ENCODE results near the gene CRYGA. TPM values are rescaled to one million over a fixed set of nuclear protein-coding genes. Genes with fewer than 3 reads are reported as not detected.

The CRYGA gene
- total and polyA plus RNA-seq, 12 donors = not detected

DNA sequence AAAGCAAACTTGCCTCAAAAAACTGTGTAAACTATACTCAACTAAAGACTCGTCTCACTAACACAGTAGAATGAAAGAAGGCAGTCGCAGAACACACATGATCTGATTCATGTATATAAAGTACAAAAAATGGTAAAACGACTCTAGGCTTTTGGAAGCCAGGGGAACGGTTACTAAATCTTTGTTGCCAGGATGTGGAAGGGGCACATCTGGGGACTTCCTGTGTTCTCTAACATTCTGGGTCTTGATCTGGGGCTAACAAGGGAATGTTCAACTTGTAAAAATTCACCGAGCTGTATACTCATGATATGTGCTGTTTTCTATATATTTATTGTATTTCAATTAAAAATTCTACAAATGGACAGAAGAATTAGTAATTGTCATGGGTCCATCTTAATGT, 40.8 kb upstream of the CRYGA start:
- WGBS, 2 donors = 66 to 74% methylated on average over 5 of the region's 5 CpGs
- ATAC-seq = no peak
- Histone ChIP-seq H3K9me3 (no peaks in the 10 kb centered on the region), H3K4me1 (no peaks in the 10 kb centered on the region), H3K27me3 (peaks cover 0 to 17% (median 0%) of the 10 kb centered on the region in 7 donors), H3K36me3 (no peaks in the 10 kb centered on the region), H3K4me3 (no peak overlapping the region), H3K27ac (no peak overlapping the region)
- TF ChIP-seq CTCF (IDR thresholded peaks at IDR 0.05) = no peak
- DNase-seq = no peak
- intact Hi-C loops (cut with DNase I) = no loop called here

- no peak for TF ChIP-seq CTCF (IDR thresholded peaks at IDR 0.05)
- H3K27me3 ChIP-seq = peaks cover 0 to 6% (median 0%) of the 10 kb centered on the region in 7 donors
- DNase-seq (no peak), ATAC-seq (no peak)
- H3K9me3 ChIP-seq = no peaks in the 10 kb centered on the region
- no peaks in the 10 kb centered on the region for H3K4me1 ChIP-seq
- no peak overlapping the region for H3K4me3 ChIP-seq
- WGBS, 2 donors = 79 to 83% methylated on average over 3 of the region's 3 CpGs
- intact Hi-C loops (cut with DNase I) = no loop called here
- H3K36me3 ChIP-seq = no peaks in the 10 kb centered on the region
- no peak overlapping the region for H3K27ac ChIP-seq
Measured at GRCh38 chr2:208195531-208195930, 32.1 kb upstream of the CRYGA start.

DNA sequence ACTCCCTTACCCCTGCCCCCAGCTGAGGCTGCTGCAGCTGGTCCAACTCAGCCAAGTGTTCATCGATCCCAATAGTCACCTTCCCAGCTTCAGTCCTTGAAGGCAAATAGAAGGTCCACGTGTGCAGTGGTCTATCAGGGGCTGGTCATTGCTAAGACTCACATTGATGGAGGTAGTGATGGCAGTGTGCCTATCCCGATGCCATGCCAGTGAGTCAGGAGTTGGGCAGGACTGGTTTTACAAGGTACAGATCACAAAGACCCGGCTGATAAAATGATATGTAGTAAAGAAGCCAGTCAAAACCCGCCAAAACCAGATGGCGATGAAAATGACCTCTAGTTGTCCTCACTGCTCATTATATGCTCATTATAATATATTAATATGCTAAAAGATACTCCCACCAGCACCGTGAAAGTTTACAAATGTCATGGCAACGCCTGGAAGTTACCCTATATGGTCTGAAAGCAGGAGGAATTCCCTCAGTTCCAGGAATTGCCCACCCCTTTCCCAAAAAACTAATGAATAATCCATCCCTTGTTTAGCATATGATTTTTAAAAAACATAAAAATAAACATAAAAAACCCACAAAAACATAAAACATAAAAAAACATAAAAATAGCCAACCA, 29.3 kb upstream of the CRYGA start:
- ATAC-seq = no peak
- Histone ChIP-seq H3K4me3 (no peak overlapping the region), H3K9me3 (no peaks in the 10 kb centered on the region), H3K36me3 (no peaks in the 10 kb centered on the region), H3K27ac (no peak overlapping the region), H3K4me1 (no peaks in the 10 kb centered on the region), H3K27me3 (peaks cover 0 to 16% (median 0%) of the 10 kb centered on the region in 7 donors)
- TF ChIP-seq CTCF (IDR thresholded peaks at IDR 0.05) = no peak
- 90 to 91% methylated on average over 8 of the region's 8 CpGs for WGBS, 2 donors
- intact Hi-C loops (cut with DNase I) = no loop called here
- DNase-seq = no peak

DNA sequence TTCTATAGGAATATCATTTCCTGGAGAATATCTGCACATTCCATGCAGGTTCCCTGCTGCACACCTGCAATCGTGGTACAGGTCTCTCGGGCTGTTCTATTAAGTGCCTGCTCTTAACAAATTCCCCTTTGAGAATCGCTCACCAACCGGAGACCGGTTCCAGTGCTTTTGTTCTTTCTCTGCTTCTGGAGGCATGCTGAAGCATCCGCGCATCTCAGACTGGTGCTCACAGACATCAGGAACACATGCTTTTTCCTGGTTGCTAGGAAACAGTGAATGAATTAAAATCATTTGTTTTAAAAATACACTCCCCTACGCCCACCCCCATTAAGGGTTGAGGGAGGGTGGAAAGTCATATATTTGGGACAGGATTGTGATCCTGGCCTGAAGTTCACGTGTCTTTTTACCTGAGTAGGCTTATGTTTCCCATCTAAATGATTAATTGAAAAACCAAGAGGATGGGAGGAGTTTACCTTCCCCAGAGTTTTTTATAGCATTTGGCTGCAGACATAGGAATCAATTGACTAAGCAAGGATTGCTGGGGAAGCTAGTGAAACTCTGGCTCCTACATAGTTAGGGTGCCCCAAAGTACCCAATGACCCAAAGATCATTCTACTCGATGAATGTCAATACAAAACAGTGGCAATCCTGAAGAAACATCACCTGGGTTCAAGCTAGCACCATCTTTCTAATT, 26.6 kb upstream of the CRYGA start, which contains the start of gene C2orf80:
C2orf80 (minus strand) TSS at position 221 of the 694 bp plus-strand sequence. CDS start 3,044 bp downstream, outside the sequence.
- Histone ChIP-seq H3K9me3 (no peaks in the 10 kb centered on the region), H3K4me3 (no peak within 1 kb of the TSS), H3K36me3 (no peaks in the 10 kb centered on the region), H3K27ac (no peak within 1 kb of the TSS), H3K4me1 (no peaks in the 10 kb centered on the region), H3K27me3 (peaks cover 0 to 32% (median 12%) of the 10 kb centered on the region in 7 donors)
- DNase-seq (no peak), ATAC-seq (no peak)
- intact Hi-C loops (cut with DNase I) = no loop called here
- WGBS, 2 donors = 78 to 79% methylated on average over 10 of the region's 10 CpGs
- no peak for TF ChIP-seq CTCF (IDR thresholded peaks at IDR 0.05)
